ENCODE measurements around the gene CTTNBP2.

GRCh38 chr7:117661328-117661727, 211.9 kb downstream of the CTTNBP2 start:
- no peak for TF ChIP-seq CTCF (IDR thresholded peaks at IDR 0.05)
- no peak for TF ChIP-seq EP300 (IDR thresholded peaks at IDR 0.05; ENCODE audit: low read depth)
- no peak for TF ChIP-seq POLR2A (IDR thresholded peaks at IDR 0.05)

Data from transverse colon (tissue), 3 donors.